HT1080 (cell line): ENCODE results near the gene PPP1R16B. TPM values are rescaled to one million over a fixed set of nuclear protein-coding genes. Genes with fewer than 3 reads are reported as not detected.

ENCODE experiments used
- DNase-seq: peaks from one replicate; pipeline ENCODE4 v3.0.0-alpha.2; 2015; ENCODE audit warnings: low read depth
- total RNA-seq: library from RNA; depleted of rRNA; stranded (reverse); fragments of >200 nt; shearing (Covaris generic); gene quantifications from 2 replicates; pipeline ENCODE4 v1.2.3, GENCODE V29; 2014

PPP1R16B gene
- total RNA-seq, 1 experiment from 2014 or later = 0.05 TPM

GRCh38 chr20:38894091-38894847 lies 88.8 kb downstream of the PPP1R16B start:
- DNase-seq = no peak

- no peak for DNase-seq
Observed at GRCh38 chr20:38895098-38895949, 89.8 kb downstream of the PPP1R16B start.

- DNase-seq = no peak
Observed at GRCh38 chr20:38896009-38896594, 90.6 kb downstream of the PPP1R16B start.

DNA sequence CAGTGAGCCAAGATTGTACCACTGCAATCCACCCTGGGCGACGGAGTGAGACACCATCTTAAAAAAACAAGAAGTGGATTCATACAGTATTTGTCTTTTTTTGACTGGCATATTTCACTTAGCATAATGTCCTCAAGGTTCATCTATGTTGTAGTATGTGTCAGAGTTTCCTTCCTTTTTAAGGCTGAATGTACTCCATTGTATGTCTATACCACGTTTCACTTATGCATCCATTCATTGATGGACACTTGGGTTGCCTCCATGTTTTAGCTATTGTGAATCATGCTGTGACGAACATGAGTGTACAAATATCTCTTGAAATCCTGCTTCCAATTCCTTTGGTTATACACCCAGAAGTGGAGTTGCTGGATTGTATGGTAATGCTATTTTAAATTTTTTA lies 91.8 kb downstream of the PPP1R16B start:
- DNase-seq = peak; percentile 56

DNA sequence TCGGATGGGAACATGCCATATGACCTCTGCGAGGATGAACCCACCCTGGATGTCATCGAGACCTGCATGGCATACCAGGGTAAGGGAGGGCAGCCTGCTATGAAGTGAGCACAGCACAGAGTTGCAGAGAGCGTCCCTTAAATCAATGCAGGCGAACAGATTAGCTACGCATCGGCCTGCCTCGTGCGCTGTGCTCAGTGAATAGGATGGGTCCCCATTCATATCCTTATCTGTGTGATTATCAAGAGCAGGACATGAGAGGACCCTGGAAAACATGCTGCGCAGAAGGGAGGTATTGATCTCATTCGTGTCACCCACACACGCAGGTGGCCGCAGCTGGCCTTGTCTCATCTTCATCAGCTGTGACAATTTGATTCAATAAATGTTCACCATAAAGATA lies 95.1 kb downstream of the PPP1R16B start:
- DNase-seq = no peak

DNA sequence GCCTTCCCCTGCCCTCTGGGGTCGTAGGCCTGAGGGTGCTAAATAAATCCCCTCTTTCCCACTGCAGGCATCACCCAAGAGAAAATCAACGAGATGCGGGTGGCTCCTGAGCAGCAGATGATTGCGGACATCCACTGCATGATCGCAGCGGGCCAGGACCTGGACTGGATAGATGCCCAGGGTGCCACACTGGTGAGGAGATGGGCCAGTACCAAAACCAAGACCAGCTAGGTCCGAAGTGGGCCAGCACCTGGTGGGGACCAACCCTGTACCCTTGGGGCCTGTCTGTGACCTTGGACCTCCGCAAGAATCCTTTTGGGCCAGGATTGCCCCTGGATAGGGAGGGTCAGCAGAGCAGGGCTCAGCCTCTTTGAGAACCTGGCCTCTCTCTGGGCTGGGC lies 97.1 kb downstream of the PPP1R16B start:
- DNase-seq = no peak

DNA sequence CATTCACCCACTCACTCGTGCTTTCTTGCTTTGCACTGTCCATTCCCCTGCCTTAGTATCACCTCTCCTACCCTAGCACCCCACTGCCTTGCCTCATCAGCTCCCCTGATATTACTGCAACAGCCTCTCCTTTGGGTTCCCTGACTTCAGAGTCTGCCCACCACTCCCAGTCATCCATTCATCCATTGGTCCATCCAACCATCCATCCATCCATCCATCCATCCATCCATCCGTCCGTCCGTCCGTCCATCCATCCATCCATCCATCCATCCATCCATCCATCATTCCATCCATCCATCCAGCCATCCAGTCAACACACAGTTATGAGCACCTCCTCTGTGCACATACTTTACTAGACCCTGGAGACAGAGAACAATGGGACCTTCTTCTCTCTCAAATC lies 97.8 kb downstream of the PPP1R16B start:
- DNase-seq = no peak

DNA sequence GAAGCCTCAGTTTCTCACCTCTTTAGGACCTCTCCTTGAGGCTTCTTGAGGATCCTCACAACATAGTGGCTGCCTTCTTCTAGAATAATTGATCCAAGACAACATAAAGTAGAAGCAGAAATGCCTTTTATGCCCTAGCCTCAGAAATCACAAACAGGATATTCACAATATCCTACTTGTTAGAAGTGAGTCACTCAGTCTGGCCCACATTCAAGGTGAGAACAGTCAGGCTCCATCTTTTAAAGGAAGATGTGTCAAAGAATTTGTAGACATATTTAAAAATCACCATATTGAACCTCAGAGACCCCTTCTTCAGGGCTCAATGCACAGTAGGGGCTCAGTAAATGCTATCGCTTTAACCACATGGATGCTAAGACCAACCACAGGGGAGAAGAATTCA lies 99.9 kb downstream of the PPP1R16B start:
- DNase-seq = no peak

DNA sequence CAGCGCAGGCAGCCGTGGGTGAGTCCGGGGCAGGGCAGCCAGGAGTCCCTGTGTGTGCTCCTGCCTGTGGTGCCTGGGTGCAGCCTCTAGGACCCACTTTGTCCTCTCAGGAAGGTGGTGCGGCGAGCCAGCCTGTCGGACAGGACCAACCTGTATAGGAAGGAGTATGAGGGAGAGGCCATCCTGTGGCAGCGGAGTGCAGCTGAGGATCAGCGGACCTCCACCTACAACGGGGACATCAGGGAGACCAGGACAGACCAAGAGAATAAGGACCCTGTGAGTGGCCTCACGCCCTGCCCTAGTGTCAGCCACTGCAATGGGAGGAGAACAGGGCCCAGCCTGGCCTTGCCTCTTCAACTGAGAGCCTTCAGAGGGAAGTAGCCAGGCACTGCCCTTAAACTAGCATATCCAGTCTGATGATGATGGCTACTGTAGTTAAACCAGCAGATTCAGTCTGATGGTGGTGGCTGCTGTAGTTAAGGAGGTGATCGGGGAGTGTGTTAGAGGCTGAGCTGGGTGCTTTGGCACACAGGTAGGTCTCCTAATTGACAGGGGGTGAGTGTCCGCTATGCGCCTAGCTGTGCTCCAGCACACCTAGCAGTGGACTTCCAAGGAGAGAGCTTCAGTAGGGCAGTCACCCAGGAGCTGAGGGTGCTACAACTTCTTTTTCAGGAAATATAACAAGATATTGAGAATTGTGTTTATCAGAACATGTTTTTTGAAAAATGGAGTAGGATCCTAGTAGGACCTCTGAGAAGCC lies 102.6 kb downstream of the PPP1R16B start:
- DNase-seq = no peak

GRCh38 chr20:38915355-38915754 lies 109.9 kb downstream of the PPP1R16B start:
- DNase-seq = no peak

GRCh38 chr20:38917657-38918056 lies 112.2 kb downstream of the PPP1R16B start:
- DNase-seq = no peak

DNA sequence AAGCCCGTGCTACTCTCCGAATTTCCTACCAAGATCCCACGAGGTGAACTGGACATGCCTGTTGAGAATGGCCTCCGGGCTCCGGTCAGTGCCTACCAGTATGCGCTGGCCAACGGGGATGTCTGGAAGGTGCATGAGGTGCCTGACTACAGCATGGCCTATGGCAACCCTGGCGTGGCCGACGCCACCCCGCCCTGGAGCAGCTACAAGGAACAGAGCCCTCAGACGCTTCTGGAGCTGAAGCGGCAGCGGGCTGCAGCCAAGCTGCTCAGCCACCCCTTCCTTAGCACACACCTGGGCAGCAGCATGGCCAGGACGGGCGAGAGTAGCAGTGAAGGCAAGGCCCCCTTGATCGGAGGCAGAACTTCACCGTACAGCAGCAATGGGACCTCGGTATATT lies 112.7 kb downstream of the PPP1R16B start:
- DNase-seq = no peak

DNA sequence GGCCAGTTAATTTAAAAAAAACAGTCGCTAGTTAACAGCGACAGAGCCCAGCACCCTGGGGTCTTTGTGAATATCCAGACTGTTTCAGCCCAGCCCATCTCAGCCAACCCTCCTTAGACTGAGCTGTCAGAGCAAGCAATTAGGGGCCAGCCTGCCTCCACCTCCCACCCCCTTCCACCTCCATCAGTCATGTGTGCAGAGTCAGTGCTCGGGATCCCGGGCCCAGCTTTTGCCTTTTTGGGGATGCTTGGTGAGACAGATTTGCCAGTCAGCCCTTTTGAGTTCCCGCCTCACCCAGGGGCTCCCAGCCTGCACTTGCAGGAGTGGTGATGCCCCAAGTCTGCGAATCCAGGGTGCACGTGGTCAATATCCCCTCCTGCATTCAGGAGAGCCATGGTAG lies 114.2 kb downstream of the PPP1R16B start:
- DNase-seq = no peak

DNA sequence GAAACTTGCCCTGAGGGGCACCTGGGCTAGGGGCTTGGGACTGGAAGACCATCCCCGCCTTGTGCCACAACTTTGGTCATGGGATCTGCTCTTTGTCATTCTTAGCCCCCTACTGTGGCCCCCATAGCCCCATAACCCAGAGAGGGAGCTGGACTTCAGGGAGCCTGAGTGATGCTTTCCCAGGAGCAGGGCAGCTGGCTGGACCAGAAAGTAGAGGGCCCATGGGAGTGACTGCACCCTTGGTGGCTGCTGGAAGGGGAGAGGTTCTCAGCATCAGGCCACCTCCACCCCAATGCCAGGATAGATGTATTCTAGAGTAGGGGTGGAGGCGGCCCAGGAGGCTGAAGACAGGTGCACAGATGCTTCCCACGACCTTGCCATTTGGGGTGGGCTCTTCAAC lies 114.9 kb downstream of the PPP1R16B start:
- no peak for DNase-seq

DNA sequence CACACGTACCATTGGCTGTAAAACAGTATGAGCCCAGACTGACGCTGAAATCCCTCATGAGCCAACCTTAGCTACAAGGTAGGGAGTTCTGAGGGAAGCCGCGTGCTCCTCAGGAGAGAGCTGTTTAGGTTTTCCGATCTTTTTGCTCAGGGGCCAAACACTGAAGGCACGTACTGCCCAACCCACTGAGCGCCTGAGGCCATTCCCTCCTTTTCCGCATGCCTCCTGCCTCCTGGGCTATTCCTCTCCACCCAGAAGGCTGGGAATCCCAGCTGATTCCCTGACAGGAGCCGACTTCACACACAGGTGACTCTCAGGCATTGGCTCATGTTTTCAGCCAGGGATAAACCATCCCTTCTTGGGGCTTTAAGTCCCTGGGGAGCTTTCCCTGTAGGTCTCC lies 115.4 kb downstream of the PPP1R16B start:
- DNase-seq = no peak

DNA sequence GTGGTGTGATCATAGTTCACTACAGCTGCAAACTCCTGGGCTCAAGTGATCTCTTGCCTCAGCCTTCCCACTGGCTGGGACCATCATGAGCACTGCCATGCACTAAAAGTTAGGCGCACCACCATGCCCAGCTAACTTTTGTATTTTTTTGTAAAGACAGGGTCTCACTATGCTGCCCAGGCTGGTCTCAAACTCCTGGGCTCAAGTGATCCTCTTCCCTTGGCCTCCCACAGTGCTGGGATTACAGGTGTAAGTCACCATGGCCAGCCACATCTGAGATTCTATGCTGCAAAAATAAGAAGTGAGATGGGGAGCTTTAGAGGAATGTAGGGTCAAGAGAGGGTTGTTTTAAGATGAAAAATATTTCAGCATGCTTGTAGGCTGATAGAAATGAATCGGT lies 119.2 kb downstream of the PPP1R16B start:
- DNase-seq = no peak

GRCh38 chr20:38926142-38926933 lies 120.8 kb downstream of the PPP1R16B start, which contains the start of gene FAM83D:
Gene FAM83D (plus strand): TSS chr20:38926417. CDS start chr20:38926443, 26 bp downstream.
- DNase-seq = peak; percentile 97

DNA sequence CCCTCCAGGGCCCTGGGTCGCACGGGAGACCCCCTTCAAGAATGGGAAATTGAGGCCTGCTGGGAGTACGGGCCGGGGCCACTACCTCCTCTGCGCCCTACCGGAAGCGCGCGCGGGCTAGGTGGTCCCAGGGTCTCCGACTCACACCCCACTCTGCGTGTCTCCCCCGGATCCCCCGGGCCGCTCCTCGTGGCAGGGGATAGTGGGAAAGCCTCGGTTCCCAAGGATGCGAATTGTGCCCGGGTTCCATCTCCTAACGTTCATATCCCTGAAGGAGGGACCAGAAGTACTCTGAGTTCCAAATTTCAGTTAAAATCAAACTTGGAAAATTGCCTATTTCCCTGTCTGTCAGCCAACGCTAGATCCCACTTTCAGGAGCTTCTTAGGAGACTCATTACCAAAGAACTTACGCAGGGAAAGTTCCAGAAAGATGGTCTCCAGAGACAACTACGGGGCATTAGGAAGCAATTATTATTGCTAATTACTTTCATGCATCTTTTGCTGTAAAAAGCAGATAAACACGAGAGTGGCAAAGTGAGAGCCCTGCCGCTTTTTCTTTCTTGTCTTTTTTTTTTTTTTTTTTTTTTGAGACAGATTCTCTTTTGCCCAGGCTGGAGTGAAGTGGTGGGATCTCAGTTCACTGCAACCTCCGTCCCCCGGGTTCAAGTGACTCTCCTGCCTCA lies 121.6 kb downstream of the PPP1R16B start:
- DNase-seq = no peak

DNA sequence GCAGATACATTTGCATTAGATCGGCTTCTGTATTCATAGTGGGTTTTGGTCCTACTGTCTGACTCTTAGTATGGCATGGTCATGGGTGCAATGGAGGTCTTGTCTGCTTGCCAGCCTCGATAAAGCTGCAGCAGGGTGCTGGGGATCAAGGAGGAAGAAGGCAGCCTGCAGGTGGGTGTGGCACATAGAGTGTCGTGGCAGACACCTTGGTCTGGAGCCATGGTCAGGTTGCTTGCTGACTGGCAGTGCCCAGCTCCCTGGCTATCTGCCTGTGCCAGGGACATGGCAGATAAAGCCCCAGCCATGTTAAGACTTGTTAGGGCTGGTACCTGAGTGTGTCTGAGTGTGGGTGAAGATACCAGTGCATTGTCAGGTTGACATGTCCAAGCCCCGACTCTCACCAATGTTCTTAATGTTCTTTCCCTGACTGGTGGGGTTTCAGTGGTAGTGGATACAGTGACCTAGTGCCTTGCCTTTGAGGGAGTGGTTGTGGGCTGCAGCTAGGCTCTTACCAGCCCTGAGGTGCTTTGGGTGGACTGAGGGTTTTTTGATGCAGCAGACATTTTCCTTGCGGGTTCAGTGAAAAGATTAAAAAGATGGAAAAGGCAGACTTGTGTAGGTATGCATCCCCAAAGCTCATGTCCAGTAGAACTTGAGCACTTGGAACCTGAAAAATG lies 122.5 kb downstream of the PPP1R16B start:
- DNase-seq = no peak

GRCh38 chr20:38930242-38930569 lies 124.7 kb downstream of the PPP1R16B start:
- DNase-seq = no peak
